Tibial nerve (tissue), 4 donors: ENCODE measurements around the gene CYP46A1. TPM values are rescaled to one million over a fixed set of nuclear protein-coding genes. Genes with fewer than 3 reads are reported as not detected.

Experiments
- DNase-seq, 2 donors: peaks; one replicate each; pipeline ENCODE4 v3.0.0-alpha.2; 2019; ENCODE audit warnings: low spot score in 2 of 2
- H3K27ac ChIP-seq, 4 donors: fragments of 200-600 bp; sonication (generic) in 3 of 4; one replicate each; pipeline ENCODE4 v1.5.1; 2017 to 2019; ENCODE audit warnings: mild to moderate bottlenecking in 1 of 4
- H3K27me3 ChIP-seq, 2 donors: fragments of 200-600 bp; sonication (generic) in 1 of 2; one replicate each; pipeline versions ENCODE4 v1.5.1 to v1.6.0; 2017 to 2019
- H3K36me3 ChIP-seq, 3 donors: fragments of 200-600 bp; sonication (generic); one replicate each; pipeline ENCODE4 v1.5.1; 2018 to 2019
- H3K4me1 ChIP-seq, 4 donors: fragments of 200-600 bp; sonication (generic) in 3 of 4; one replicate each; pipeline ENCODE4 v1.5.1; 2017 to 2019
- H3K4me3 ChIP-seq, 4 donors: fragments of 200-600 bp; sonication (generic) in 3 of 4; one replicate each; pipeline ENCODE4 v1.5.1; 2017 to 2019; ENCODE audit warnings: mild to moderate bottlenecking in 1 of 4, moderate library complexity in 1 of 4
- H3K9me3 ChIP-seq, 4 donors: fragments of 200-600 bp; sonication (generic) in 3 of 4; one replicate each; pipeline ENCODE4 v1.5.1; 2017 to 2019
- EP300 ChIP-seq, 2 donors: sonication (generic); formaldehyde crosslinking; IDR thresholded peaks; one replicate each; pipeline ENCODE4 v1.6.1; 2017; ENCODE audit warnings: antibody characterized with exemption in 2 of 2, mild to moderate bottlenecking in 1 of 2
- POLR2A ChIP-seq, 2 donors: fragments of 450-650 bp; IDR thresholded peaks; one replicate each; pipeline ENCODE4 v1.6.1; 2017; ENCODE audit warnings: antibody characterized with exemption in 2 of 2, mild to moderate bottlenecking in 2 of 2, moderate library complexity in 2 of 2
- WGBS, 2 donors: methylation state at CpG; one replicate each; pipeline ENCODE4 v1.1.5; 2018; 5-methylcytosine and 5-hydroxymethylcytosine counted together
- total RNA-seq, 4 donors: library from RNA; depleted of rRNA; stranded (reverse); fragments of >200 nt; gene quantifications; one replicate each; pipeline ENCODE4 v1.1.0, GENCODE V29; 2016
- TF ChIP-seq, protein P1 (sequence below), 5 experiments: fragments of 200-600 bp in 3 of 5; fragments of 450-650 bp in 2 of 5; sonication (generic) in 3 of 5; IDR thresholded peaks; one replicate each; pipeline ENCODE4 v1.5.1; 2016 to 2019; ENCODE audit warnings: antibody characterized with exemption in 5 of 5, mild to moderate bottlenecking in 3 of 5, moderate library complexity in 2 of 5

Gene CYP46A1
- total RNA-seq, 4 donors from 2014 or later, result 1.2 to 3.7 (median 1.4) TPM

- H3K4me3 ChIP-seq, result no peak overlapping the region
- H3K27ac ChIP-seq, result no peak overlapping the region
- WGBS, 2 donors, result 77 to 80% methylated on average over 11 of the region's 11 CpGs
- H3K9me3 ChIP-seq, result peaks cover 0 to 23% (median 0%) of the 10 kb centered on the region in 4 donors
- no peaks in the 10 kb centered on the region for H3K36me3 ChIP-seq
- DNase-seq, result no peak
- peaks cover 0 to 20% (median 9%) of the 10 kb centered on the region in 4 donors for H3K4me1 ChIP-seq
- TF ChIP-seq EP300 (IDR thresholded peaks at IDR 0.05) (no peak), POLR2A (IDR thresholded peaks at IDR 0.05) (no peak)
- TF ChIP-seq, protein P1, sequence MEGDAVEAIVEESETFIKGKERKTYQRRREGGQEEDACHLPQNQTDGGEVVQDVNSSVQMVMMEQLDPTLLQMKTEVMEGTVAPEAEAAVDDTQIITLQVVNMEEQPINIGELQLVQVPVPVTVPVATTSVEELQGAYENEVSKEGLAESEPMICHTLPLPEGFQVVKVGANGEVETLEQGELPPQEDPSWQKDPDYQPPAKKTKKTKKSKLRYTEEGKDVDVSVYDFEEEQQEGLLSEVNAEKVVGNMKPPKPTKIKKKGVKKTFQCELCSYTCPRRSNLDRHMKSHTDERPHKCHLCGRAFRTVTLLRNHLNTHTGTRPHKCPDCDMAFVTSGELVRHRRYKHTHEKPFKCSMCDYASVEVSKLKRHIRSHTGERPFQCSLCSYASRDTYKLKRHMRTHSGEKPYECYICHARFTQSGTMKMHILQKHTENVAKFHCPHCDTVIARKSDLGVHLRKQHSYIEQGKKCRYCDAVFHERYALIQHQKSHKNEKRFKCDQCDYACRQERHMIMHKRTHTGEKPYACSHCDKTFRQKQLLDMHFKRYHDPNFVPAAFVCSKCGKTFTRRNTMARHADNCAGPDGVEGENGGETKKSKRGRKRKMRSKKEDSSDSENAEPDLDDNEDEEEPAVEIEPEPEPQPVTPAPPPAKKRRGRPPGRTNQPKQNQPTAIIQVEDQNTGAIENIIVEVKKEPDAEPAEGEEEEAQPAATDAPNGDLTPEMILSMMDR (IDR thresholded peaks at IDR 0.05), result no peak
- no peaks in the 10 kb centered on the region for H3K27me3 ChIP-seq
Observed at GRCh38 chr14:99681832-99682148, 2.3 kb upstream of the CYP46A1 start.

- 1% methylated on average over 24 to 42 of the region's 42 CpGs for WGBS, 2 donors
- H3K36me3 ChIP-seq, result no peaks in the 10 kb centered on the region
- peak overlapping the region; percentile 76 to 89 (median 83) for H3K27ac ChIP-seq
- TF ChIP-seq POLR2A (IDR thresholded peaks at IDR 0.05), result no peak
- TF ChIP-seq EP300 (IDR thresholded peaks at IDR 0.05), result no peak
- TF ChIP-seq, protein P1 (IDR thresholded peaks at IDR 0.05), result peak; percentile 85 to 95 (median 91)
- peak; percentile 67 to 81 for DNase-seq
- peaks cover 0 to 13% (median 0%) of the 10 kb centered on the region in 4 donors for H3K9me3 ChIP-seq
- no peaks in the 10 kb centered on the region for H3K27me3 ChIP-seq
- peaks cover 0 to 20% (median 9%) of the 10 kb centered on the region in 4 donors for H3K4me1 ChIP-seq
- peak overlapping the region; percentile 71 to 92 (median 86) for H3K4me3 ChIP-seq
Observed at GRCh38 chr14:99682809-99683618, 1.1 kb upstream of the CYP46A1 start.

DNA sequence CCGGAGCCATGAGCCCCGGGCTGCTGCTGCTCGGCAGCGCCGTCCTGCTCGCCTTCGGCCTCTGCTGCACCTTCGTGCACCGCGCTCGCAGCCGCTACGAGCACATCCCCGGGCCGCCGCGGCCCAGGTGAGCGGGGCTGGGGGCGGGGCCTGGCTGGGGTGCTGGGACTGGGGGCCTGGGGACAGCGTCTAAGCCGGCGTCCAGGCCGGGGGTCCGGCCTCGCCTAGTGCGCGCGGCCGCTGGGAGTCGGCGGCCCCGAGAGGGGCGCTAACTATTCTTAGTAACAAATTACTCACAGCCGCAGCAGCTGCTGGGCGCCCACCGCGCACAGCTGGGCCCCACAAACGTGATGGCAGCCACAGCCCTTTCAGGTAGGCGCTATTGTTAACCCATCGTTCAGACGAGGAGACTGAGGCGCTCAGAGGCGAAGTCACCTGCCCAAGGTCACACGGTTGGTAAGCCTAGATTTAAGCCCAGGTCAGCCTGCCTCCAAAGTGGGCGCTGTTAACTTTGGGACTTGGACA is 374 bp downstream of the CYP46A1 start:
- Histone ChIP-seq H3K27ac (peak overlapping the region in 3 of 4 donors; percentile 50 to 74 (median 59)), H3K4me1 (peaks cover 0 to 20% (median 9%) of the 10 kb centered on the region in 4 donors), H3K27me3 (no peaks in the 10 kb centered on the region), H3K4me3 (peak overlapping the region; percentile 55 to 92 (median 68)), H3K36me3 (no peaks in the 10 kb centered on the region), H3K9me3 (no peaks in the 10 kb centered on the region)
- 18 to 30% methylated on average over 8 to 13 of the region's 45 CpGs for WGBS, 2 donors
- DNase-seq, result no peak
- TF ChIP-seq POLR2A (IDR thresholded peaks at IDR 0.05) (no peak), EP300 (IDR thresholded peaks at IDR 0.05) (no peak)
- TF ChIP-seq, protein P1 (IDR thresholded peaks at IDR 0.05), result no peak

DNA sequence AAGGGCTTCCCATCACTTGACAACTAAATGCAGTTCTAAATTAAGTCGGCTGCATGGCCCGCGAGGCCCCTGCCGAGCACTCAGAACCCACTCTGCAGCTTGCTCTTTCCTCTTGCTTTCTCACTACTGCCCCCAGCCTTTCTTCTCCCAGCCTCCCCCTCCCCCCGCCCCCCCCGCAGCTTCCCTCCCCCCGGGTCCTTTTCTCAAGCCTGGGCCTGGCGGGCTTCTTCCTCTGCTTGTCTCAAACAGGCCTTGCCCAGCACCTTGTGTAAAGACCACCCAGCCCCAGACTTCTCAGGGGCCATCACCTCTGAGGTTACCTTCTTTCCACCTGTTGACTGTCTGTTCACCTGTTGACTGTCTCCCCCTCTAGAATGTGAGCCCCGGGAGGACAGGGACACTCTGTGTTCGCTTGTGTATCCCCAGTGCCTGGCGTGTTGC is 1.1 kb downstream of the CYP46A1 start:
- Histone ChIP-seq H3K27ac (no peak overlapping the region), H3K27me3 (no peaks in the 10 kb centered on the region), H3K4me3 (no peak overlapping the region), H3K4me1 (peaks cover 0 to 20% (median 9%) of the 10 kb centered on the region in 4 donors), H3K9me3 (no peaks in the 10 kb centered on the region), H3K36me3 (no peaks in the 10 kb centered on the region)
- TF ChIP-seq EP300 (IDR thresholded peaks at IDR 0.05), result no peak
- TF ChIP-seq, protein P1 (IDR thresholded peaks at IDR 0.05), result no peak
- TF ChIP-seq POLR2A (IDR thresholded peaks at IDR 0.05), result no peak
- 60 to 65% methylated on average over 10 to 11 of the region's 11 CpGs for WGBS, 2 donors
- DNase-seq, result no peak

DNA sequence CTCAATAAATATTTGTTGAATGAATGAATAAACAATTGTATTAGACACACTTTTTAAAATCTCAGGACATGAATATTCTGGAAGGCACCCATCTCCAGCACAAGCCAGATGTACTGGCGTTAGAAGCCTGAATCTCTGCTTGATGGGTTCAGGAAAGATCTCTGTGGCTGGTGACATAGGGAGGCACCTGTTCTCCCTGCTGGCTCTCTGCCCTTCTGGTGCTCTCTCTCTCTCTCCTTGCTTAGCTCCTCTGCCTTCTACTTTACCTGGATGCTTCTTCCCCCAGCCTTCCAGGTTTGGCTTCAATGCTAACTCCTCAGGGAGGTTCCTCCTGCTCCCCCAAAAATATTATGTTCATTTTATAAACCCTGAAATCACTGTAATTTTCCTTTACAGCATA is 1.5 kb downstream of the CYP46A1 start:
- H3K27ac ChIP-seq, result no peak overlapping the region
- H3K4me1 ChIP-seq, result peaks cover 0 to 20% (median 9%) of the 10 kb centered on the region in 4 donors
- DNase-seq, result no peak
- H3K9me3 ChIP-seq, result no peaks in the 10 kb centered on the region
- H3K27me3 ChIP-seq, result no peaks in the 10 kb centered on the region
- H3K4me3 ChIP-seq, result no peak overlapping the region
- WGBS, 2 donors, result 68 to 69% methylated on average over 1 of the region's 1 CpG
- H3K36me3 ChIP-seq, result no peaks in the 10 kb centered on the region
- TF ChIP-seq, protein P1 (IDR thresholded peaks at IDR 0.05), result no peak
- no peak for TF ChIP-seq POLR2A (IDR thresholded peaks at IDR 0.05)
- TF ChIP-seq EP300 (IDR thresholded peaks at IDR 0.05), result no peak
